Stimulated activated CD4-positive, alpha-beta T cell treated with anti-CD3 and anti-CD28 coated beads, Interleukin-12 subunit alpha, Interleukin-12 subunit beta, amount 100 ng/mL, for 24 hours (primary cell): ENCODE data around the gene GTF2F2.
A peak's percentile ranks its signal among the peaks of the same experiment; 100 is the strongest.

Source experiments
- DNase-seq, 2 experiments: peaks; one replicate each; pipeline ENCODE4 v3.0.0-alpha.2; 2020; ENCODE audit warnings: low read depth in 2 of 2

Gene GTF2F2, protein sequence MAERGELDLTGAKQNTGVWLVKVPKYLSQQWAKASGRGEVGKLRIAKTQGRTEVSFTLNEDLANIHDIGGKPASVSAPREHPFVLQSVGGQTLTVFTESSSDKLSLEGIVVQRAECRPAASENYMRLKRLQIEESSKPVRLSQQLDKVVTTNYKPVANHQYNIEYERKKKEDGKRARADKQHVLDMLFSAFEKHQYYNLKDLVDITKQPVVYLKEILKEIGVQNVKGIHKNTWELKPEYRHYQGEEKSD

DNA sequence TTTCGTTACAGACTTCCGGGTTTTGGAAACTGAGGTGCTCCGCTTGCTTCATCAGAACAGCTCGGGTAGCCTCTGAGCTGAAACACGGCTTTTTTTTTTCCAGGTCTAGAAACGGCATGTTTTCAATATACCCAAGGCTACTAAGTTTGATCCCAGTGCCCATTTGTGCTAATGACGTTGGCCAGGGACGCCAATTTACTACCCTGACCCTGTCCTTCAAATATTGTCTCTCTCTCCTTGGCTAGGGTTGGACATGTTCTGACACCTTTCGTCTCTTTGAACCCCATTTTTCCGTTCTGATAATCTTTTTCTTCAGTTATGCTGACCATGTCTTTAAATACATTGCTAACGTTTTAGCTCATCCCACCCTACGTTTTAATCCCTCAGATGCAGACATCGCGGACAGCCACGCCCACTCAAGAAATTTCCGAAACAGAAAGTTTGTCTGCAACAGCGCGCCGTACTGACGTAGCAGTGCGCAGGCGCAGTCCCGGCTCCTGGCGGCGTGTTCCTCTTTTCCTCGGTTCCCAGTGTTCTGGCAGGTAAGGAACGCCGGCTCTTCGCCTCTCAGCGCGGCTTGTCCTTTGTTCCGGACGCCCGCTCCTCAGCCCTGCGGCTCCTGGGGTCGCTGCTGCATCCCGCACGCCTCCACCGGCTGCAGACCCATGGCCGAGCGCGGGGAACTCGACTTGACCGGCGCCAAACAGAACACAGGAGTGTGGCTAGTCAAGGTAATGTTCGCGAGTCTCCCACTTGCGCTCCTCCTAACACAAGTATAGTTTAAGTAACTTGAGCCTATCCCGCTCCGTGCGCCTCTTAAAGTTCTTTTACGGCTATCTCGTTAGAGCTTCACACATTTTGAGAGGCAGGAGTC lies at the start of gene GTF2F2:
Gene GTF2F2 (plus strand): TSS at position 520 of the 874 bp plus-strand sequence. CDS start 146 bp downstream, at position 666.
- DNase-seq: peak; percentile 79 to 85

DNA sequence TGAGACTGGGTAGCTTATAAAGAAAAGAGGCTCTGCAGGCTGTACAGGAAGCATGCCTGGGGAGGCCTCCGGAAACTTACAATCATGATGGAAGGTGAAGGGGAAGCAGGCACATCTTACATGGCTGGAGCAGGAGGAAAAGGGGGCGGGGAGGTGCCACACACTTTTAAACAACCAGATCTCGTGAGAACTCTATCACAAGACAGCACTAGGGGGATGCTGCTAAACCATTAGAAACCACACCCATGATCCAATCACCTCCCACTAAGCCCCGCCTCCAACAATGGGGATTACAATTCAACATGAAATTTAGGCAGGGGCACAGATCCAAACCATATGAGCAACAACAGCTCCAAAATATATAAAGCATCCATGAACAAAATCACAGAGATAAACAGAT lies 46.5 kb upstream of the GTF2F2 start:
- no peak for DNase-seq

DNA sequence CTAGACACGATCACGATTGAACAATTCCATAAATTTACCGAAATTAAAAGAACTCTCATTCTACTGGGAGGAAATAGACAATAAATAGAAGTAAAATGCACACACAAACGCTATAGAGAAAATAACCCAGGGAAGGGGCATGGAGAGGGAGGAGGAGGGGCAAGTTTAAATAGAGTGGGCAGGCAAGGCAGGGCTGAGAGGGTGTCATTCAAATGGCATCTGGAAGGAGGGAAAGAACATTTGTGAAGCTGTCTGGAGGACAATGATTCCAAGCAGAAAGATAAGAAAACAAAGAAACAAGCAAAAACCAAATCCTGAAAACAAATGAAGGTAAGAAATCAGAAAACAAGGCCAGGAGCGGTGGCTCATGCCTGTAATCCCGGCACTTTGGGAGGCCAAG lies 45.6 kb upstream of the GTF2F2 start:
- DNase-seq: no peak

DNA sequence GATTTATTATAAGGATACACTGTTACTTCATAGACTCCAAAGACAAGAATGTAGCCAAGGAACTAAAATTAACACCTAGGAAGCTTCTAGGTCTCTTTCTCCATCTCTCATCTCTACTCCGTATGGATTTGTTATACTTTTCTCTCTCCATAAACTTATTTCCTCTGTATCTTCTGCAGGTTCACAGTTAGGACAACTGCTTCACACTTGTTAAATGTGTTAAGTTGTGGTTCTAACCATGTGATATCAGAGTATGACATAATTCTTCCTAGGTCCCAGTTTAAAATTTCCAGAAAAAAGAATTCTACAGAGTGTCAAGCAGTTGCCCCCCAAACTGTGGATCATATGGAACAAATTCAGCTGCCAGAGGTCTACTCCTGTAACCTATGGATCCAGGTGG lies 42.3 kb upstream of the GTF2F2 start:
- DNase-seq: no peak

DNA sequence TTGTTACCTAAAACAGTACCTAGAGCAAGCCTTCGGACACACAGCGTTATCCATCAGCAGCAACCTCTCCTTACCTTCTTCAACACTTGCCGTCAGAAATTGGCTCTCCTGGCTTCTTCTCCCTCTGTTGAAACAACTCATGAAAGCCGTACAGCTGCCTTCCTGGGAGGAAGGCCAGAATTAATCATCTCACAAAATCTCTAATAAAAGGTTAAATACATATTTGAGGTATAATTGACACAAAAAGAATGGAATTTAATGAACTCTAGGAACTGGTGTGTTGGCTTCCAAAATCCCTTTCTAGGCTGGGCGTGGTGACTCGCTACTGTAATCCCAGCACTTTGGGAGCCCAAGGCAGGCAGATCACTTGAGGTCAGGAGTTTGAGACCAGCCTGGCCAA lies 37.3 kb upstream of the GTF2F2 start:
- DNase-seq: no peak

DNA sequence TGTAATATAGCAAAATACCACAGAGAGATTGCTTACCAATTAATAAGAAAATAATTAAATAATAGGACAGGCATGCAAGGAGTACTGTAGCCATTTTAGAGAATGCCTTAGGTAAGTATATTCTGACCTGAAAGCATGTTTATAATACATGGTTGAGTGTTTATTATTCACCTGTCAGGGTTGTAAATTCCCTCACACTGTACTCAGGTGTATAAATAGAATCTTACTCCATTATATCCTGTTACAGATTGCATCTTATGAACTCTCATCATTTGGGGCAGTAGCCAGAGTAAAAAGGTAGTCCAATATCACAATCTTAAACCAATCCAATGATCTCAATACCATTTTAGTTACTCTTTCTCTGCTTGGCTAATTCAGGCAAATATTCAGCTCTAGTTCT lies 35.8 kb upstream of the GTF2F2 start:
- DNase-seq: no peak

DNA sequence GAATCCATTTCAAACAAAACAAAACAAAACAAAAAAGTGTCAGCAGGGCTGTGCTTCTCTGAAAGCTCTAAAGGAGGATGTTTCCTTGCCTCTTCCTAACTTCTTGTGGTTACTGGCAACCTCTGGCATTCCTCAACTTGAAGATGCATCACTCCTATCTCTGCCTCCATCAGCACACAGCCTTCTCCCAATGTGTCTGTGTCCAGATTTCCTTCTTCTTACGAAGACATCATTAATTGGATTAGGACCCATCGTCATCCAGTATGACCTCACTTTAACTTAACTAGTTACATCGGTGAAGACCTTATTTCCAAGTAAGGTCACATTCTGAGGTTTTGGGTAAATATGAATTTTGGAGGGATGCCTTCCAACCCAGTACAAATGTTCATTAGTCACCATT lies 33.8 kb upstream of the GTF2F2 start:
- no peak for DNase-seq

DNA sequence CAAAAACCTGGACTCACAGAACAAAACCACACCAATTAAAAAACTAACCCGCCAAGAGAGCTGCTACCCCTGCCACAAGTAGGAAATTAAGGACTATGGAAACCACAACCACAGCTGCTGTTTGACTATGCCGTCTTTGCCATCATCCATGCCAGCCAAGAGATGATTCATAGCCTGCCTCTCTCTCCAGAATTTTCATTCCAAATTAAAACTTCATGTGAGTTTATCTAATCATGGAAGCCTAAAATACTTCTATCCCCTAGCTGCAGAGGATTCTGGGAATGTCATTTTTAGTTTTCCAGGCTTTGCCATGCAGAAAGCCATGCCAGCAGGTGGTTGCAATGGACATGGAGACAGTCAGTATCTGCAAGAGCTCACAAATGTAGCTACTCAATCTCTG lies 27.6 kb upstream of the GTF2F2 start:
- no peak for DNase-seq

DNA sequence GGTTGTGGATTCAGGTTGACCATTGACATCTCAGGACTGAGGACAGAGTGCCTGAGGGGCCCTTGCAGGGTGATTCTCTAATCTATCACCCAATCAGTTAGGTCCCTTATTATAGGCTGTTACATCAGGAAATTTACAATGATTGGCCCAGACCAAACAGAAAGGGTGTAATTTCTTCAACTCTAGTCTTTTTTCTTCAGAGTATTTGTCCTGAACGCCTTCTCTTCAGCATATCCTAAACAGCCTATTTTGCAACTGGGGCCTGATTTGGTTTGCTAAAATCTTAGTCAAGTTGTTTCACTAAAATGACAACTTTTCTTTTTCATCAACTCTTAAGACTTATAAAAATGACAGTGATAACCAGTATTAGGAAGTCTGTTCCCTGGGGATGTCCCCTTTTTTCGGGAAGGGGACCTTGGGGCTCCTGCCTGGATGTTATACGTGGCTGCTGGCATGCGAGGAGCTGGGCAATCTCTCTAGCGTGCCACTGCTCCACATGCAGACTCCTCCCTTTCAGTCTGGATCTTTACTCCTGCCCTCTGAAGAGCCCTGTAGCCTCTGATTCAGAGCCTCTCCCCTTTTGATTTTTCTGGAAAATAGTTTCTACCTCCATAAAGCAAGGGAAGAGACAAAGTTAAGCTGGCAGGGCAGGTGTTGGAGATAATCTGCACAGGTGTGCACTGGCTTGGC lies 19.6 kb upstream of the GTF2F2 start:
- no peak for DNase-seq

DNA sequence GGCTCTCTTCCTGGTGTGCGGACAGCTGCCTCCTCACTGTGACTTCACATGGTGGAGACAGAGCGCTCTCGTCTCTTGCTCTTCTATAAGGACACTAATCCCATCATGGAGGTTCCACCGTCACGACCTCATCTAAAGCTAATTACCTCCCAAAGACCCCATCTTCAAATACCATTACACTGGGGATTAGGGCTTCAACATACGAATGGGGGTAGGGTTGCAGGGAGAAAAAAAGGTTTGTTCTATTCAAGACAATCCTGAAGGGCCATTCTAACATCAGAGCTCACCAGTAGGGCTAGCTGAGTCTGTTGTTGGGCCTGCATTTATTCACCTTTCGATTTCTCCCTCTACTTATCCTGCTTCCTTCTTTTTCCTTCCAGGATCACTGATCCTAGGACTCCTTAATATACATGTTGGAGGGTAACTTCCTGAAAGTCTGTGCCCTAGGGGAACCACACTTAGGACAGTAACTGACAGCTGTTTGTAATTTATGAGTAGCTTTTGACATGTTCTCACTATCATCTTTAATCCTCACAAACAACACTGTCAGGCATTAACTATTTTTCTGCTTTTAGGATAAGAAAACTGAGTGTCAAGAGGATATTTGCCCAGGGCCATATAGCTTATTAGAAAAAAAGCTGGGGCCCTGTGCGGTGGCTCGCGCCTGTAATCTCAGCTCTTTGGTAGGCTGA lies 18.8 kb upstream of the GTF2F2 start:
- DNase-seq: no peak

DNA sequence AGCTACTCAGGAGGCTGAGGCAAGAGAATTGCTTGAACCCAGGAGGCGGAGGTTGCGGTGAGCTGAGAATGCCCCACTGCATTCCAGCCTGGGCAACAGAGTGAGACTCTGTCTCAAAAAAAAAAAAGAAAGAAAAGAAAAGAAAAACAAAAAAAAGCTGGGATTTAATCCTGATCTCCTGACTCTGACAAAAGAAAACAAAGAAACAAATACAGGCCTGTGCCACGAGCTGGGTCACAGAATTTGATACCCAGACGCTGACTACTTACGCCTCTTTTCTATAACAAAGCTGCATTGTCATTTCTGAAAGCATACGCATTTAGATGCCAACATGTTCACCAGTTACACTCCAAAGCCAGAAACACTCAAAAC lies 18.2 kb upstream of the GTF2F2 start:
- no peak for DNase-seq

DNA sequence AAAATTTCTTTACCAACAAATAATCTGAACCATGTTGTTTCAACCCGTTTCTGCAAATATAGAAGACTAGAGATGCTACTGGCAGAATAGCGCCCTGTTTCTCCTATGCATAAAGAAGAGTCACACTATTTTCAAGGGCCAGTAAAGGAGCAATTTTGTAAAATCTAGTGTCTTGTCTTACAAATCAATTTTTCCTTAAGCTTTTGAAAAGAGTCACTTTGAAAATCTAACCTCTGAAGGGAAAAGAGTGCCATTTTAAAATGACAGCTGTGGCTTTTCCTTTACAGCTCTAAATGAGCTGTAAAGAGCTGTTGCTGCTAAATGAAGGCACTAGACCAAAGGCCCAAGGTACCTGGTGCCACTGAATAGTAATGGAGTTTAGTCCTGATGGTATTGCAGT lies 16.9 kb upstream of the GTF2F2 start:
- DNase-seq: no peak

DNA sequence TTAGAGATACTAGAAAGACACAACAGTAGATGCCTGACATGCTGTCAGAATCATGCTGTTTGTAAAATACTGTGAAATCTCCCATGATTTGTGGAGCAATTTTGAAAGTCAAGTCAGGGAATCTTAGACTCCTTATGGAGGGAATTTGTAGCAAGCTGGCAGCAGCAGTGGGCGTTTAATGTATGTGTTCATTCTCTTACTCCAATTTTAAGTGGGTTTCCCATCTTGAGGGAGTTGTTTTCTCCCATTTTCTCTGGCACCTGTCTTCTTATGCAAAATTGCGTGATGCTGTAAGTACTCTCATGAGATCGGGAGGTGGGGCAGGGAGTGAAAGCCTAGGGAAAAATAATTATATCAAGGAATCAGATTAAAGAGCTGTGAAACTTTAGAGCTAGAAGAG lies 16.0 kb upstream of the GTF2F2 start:
- no peak for DNase-seq

DNA sequence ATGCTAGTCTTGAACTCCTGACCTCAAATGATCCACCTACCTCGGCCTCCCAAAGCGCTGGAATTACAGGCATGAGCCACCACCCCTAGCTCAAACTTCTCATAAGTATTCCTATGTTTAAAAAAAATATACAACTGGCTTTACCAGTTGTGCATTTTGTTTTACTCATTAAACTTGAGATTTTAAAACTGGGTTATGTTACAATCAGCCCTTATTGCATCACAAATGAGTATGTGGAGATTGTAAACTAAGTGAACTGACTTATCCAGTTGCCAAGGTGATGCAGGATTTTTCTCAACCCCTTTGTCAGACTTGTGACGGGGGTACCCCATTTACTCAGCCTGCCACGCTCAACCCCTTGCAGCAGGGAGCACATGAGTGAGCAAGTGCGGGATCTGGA lies 14.4 kb upstream of the GTF2F2 start:
- DNase-seq: no peak

DNA sequence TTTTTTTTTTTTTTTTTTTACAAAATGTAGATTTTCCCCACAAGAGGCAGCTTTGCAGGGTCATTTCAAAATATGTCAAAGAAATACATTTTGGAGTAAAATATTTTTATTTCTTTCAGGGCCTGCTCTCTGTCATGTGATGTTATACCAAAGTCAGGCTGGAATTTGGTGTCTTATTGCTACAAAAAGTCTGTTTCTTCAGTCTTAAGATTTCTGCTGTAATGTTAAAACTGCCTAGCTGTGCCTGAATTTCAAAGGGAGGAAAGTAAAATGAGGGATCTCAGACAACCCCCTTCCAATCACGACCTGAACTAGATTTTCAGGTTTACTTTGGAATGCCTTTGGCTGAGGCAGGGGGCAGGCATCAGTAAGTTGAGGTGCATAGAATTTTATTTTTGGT lies 12.8 kb upstream of the GTF2F2 start:
- DNase-seq: no peak

DNA sequence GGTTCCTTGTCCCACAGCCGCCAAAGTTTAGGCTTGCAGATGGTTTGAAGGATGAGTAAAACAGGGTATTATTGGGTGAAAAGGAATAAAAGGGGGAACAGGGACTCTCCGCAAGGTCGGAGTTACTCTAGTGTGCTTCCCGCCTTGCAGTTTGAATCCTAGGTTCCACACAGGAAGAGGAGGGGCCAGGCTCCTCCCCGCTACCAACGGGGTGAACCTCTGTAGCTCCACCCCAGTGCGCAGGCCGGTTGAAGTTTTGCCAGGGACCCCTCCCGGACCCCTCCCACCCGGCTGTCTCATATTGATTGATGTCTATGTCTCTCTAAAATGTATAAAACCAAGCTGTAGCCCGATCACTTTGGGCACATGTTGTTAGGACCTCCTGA lies 11.6 kb upstream of the GTF2F2 start:
- DNase-seq: no peak

DNA sequence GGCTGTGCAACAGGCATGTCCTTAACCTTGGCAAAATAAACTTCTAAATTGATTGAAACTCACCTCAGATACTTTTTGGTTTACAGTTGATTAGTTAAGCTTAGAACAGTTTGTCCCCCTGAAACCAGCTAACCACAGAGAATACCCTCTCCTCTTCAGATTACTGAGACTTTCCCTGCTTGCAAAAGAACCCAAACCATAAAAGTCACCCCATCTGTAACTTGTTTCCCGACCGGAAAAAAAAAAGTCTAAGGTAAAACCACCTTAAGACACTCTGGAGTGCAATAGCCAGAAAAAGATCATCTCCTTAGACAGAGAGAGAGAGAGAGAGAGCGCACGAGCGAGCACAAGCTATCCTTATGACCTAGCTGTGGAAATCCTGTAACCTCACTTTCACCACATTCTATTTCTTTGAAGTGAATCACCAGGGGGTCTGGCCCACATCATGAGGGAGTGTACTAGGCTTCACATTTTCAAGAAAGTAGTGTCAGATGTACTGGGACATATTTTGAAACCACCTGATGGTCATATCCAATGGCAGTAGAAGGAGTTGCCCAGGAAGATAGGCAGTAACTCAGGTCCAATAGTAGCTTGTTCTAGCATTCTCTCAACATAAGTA lies 11.1 kb upstream of the GTF2F2 start:
- DNase-seq: no peak

DNA sequence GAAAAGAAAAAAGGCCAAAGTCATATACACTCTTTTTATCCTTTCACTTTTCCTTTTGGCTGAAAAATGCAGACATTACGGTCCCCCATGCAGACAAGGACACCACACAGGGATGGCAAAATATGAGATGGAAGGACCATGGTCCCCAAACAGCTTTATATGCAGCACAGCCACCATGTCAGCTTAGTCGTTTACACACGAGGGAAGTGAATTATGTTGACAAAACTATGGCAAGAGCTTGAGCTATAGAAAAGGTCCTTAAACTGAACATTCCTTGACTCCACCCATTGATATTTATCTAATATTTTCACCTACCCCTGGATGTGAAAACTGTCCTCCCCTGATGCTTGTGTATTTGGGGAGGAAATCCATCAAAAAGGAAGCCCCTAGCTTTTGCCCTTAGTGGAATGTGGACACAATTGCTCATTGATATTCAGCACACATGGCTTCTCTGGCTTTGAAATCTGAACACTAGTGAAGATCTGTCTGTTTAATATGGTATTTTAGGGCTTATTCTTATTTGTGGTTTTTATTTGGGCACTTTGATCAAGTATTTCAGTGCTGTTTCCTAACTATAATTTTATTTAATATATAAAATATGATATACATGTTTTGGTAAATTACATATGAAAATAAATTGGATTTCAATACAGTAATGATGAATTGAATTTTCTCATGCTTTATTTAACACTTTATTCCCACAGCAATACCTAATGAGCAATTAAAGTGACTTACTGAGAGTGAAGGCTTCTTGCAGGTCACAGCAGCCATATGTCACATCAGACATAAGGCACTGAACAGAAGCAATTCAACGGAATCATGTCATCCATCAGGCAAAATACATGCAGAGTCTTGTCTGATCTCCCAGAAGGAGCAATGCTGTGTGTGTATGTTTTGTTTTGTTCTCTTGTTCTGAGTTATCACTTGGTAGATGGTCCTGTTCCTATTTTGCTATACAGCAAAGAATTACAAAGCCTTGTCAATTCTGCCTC lies 6.8 kb upstream of the GTF2F2 start:
- DNase-seq: no peak

DNA sequence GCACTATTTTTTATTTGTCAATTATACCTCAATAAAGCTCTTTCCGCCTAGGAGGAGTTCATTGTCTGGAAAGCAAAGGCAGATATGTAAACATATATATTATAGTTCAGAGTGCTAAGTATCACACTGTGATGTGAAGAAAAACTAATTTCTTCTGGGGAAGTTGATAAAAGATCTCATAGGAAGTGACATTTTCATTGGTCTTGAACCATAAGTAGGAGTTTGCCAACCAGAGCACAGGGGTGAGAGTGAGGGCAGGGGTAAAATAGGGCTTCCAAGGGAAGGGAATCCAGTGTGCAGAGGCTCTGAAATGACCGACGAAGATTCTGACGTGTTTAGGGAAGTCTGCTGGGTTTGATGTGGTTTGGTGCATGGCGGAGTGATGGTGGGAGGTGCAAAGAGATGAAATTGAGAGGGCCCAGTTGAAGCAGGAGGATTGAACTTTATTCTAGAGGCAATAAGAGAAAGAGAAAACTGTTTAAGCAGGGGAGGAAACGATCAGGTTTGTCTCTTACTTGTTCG lies 780 bp upstream of the GTF2F2 start:
- peak; percentile 22 to 25 for DNase-seq
